ENCODE data around the gene RNF181.

GRCh38 chr2:85596026-85596333, 435 bp downstream of the RNF181 start:
- TF ChIP-seq CTCF (conservative IDR thresholded peaks at IDR 0.05 in 1 of 2, IDR thresholded peaks at IDR 0.05 in 1 of 2; ENCODE audit: extremely low read depth in 1 of 2, insufficient read depth in 1 of 2, low read depth in 1 of 2, low read length in 2 of 2), result no peak
- no peak for TF ChIP-seq EZH2 (IDR thresholded peaks at IDR 0.05; ENCODE audit: borderline replicate concordance, low read length)

Measured in mammary epithelial cell (primary cell).